Stimulated activated CD8-positive, alpha-beta memory T cell treated with anti-CD3 and anti-CD28 coated beads, Interleukin-2, amount 100 ng/mL, for 1 hour (primary cell): ENCODE results near the gene CHRNA4.
"Not testable (repeated sequence)": the region's sequence is repeated elsewhere in the genome, so short reads cannot be mapped to it uniquely, and the experiment has no call there.

Experiments
- DNase-seq, 2 donors: peaks; one replicate each; pipeline ENCODE4 v3.0.0-alpha.2; 2020; ENCODE audit warnings: low read depth in 2 of 2

CHRNA4 gene

GRCh38 chr20:63350196-63350595, 11.0 kb downstream of the CHRNA4 start:
- DNase-seq: no peak

GRCh38 chr20:63349516-63349895, 11.6 kb downstream of the CHRNA4 start:
- DNase-seq: no peak

- no peak for DNase-seq
Measured at GRCh38 chr20:63348828-63349515, 12.2 kb downstream of the CHRNA4 start.

- no peak for DNase-seq
Measured at GRCh38 chr20:63347950-63348827, 13.0 kb downstream of the CHRNA4 start.

GRCh38 chr20:63347081-63347741, 13.9 kb downstream of the CHRNA4 start:
- DNase-seq: no peak

- no peak for DNase-seq
Measured at GRCh38 chr20:63346131-63347080, 14.7 kb downstream of the CHRNA4 start.

- DNase-seq: no peak
Measured at GRCh38 chr20:63345328-63346100, 15.6 kb downstream of the CHRNA4 start.

- no peak for DNase-seq
Measured at GRCh38 chr20:63344616-63345327, 16.4 kb downstream of the CHRNA4 start.

GRCh38 chr20:63343460-63344445, 17.4 kb downstream of the CHRNA4 start:
- DNase-seq: no peak

GRCh38 chr20:63342561-63343459, 18.3 kb downstream of the CHRNA4 start:
- no peak for DNase-seq

- not testable (repeated sequence) for DNase-seq
Measured at GRCh38 chr20:63340158-63340688, 20.9 kb downstream of the CHRNA4 start.

GRCh38 chr20:63339154-63340094, 21.7 kb downstream of the CHRNA4 start:
- not testable (repeated sequence) for DNase-seq

- DNase-seq: no peak
Measured at GRCh38 chr20:63337786-63338420, 23.2 kb downstream of the CHRNA4 start.

- DNase-seq: no peak
Measured at GRCh38 chr20:63336232-63336752, 24.9 kb downstream of the CHRNA4 start.

GRCh38 chr20:63335711-63336110, 25.4 kb downstream of the CHRNA4 start:
- no peak for DNase-seq
